ENCODE data around the gene WIPF2.

Gene WIPF2

DNA sequence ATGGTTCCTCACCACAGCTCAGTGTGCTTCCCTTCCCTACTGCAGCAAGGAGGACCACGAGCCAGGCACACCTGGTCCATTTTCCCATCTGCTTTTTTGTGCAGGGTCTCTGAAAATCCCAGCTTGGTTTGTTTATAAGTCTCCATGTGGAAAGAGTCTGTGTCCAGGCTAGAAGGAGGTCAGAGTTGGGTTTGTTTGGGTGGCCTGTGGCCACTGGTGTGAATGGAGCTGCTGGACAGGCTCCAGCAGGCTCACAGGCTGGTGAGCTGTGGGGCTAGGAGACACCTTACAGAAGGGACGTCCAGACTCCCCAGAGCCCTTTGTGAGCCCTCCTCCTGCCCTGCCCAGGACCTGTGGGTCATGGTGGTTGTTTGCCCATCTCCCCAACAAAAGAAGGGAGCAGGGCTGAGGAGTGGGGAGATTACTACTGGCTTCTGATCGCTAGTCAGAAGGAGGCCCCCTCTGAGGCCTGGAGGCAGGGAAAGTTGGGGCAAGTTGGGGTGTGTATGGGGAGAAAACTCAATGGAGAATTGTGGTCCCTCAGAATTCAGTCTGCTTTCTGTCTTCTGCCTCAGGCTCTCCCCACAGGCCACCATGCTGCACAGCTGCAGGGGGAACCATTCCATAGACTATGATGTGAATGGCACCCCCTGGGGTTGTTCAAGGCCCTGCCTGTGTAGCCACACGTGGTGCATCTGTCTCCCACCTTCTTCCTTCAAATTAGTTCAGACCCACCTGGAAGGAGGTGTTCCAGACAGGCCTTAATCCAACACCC is 94.0 kb downstream of the WIPF2 start:
- H3K4me3 ChIP-seq (ENCODE audit: low read depth, low read length) = no peak overlapping the region

DNA sequence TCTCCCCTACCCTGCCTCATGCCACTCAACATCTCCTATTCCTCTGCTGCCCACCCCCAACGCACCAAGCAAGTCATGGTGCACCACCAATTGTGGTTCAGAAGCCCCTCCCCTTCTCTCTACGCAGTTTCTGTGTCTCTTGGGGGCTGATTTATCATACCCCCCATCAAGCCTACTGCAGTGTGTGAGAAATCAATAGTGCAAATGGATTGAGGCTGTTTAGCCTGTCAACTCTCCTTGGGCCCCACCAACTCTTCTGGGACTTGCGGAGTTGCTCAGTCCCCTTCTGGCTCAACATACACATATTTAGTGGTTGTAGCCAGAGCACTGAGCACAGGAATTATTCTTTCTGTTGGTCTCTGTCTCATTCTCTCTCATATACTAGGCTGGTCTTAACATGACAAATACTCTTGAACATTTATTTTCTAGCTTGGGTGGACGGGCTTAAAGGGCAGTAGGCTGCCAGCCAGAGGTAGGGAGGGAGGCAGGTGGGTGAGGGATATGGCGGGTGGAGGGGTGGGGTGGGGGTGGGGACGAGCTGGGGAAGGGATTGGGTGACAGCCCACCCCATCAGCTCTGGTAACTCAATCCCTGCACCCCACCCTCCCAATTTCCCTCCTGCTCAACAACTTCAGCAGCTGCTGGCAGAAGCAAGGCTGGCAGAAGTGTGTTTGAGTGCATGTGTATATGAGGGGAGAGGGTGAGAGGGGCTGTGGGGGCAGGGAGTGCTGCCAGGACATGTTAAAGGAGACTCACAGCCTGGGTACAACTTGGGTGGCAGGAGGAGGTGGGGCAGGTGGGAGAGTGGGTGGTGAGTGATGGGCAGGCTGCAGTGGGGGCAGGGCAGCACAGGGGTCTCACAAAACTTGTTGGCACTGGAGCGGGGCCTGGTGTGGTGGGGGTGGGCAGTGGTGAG is 94.8 kb downstream of the WIPF2 start:
- H3K4me3 ChIP-seq (ENCODE audit: low read depth, low read length) = no peak overlapping the region

DNA sequence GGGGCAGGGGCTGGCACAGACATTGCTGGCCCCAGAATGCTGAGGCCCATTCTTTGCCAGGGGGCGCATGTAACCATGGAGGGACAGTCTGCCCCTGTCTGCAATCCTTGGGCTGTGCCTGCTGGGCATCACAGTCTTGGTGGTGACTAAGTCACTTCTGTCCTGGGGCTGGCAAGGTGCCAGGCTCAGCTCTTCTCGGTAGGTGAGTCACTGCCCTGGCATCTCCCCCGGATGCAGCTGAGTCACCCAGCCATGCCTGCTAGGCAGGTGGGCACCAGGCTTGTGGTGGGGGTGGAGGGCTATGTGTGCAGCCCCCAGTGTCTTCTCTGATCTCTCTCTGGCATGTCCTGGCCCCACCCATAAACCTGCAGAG is 95.5 kb downstream of the WIPF2 start:
- H3K4me3 ChIP-seq (ENCODE audit: low read depth, low read length) = no peak overlapping the region

DNA sequence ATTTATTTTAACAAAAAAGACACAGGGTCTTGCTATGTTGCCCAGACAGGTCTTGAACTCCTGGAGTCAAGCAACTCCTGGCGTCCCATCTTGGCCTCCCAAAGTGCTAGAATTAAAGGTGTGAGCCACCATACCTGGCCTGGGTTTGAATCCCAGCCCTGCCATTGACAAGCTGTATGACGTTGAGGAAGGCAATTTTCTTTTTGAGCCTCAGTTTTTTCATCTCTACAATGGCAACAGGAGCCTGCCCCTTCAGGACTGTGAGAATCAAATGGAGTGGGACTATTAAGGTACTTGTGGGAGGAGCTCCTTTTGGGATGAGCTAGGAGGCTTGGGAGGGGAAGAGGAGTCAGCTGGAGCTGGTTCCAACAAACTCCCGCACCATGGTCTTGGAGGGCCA is 96.1 kb downstream of the WIPF2 start:
- H3K4me3 ChIP-seq (ENCODE audit: low read depth, low read length) = no peak overlapping the region

DNA sequence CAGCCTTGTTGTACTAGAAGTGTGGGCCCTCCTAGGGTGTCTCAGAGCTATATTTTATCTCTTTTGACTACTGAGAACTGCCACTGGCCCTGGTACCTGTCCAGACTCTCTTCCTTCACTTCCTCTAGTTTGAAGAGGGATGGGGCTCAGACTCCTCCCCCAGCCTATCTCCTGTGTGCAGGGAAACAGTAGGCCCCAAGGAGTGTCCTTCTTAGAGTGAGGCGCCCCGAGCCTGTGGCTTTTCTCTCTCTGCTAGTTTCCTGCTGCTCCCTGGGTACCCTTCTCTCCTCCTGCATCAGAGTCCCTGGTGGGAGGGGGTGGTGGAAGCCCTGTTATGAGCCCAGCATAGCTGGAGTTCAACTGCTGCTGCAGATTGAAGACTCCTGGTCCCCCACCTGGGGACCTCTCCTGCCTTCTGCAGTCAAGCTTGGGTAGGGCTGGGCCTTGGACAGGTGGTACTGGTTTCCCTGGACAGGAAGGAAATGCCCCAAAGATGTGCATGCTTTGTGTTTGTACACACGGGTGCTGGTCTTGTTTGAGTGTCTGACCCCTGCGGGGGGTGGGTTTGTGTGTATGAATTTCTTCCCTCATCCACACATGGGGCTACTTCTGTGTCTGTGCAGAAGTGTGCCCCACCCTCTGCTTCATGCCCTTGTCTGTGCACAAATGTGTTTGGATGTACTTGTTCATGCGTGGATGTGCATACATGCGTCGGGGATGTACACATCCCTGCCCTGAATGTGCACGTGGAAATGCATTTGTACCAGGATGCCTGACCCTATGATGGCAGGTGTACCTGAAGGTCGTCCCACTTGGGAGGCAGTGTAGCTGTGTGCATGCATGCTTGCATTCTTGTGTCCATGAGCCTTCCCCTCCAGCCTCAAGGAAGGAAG is 96.8 kb downstream of the WIPF2 start:
- H3K4me3 ChIP-seq (ENCODE audit: low read depth, low read length) = no peak overlapping the region

DNA sequence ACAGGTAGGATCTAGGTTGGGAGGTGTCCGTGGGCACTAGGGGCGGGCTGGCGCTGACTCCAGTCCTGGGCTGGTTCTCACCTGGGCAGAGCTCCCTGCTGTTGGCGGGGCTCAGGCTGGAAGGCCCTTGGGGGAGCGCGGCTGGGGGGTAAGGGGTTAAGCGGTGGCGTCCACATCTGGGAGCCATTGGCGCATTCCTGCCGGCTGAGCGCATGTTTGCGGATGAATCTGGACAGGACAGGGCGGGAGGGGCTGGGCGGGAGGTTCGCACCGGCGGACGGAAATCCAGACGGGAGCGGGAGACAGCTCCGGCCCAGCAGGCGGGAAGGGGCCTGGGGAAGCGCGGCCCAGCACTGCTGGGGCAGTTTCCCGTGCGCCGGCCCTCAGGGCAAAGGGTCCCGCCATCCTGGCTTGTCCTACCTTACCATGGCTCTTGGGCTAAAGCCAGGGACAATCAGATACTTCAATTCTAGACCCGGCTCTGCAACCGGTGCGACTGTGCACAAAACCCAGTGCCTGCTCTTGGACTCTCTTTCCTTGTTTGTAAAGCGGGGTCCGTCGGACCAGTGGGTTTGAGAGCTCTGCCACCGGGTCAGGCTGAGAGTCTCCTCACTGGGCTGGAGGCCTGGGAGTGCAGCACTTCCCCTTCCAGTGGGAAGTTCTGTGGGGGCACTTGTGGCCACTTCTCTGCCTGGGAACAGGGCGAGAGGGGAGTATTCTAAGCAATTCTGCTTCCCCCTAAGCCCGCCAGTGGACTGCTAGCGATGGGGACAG is 97.7 kb downstream of the WIPF2 start:
- H3K4me3 ChIP-seq (ENCODE audit: low read depth, low read length) = peak overlapping the region; percentile 30

DNA sequence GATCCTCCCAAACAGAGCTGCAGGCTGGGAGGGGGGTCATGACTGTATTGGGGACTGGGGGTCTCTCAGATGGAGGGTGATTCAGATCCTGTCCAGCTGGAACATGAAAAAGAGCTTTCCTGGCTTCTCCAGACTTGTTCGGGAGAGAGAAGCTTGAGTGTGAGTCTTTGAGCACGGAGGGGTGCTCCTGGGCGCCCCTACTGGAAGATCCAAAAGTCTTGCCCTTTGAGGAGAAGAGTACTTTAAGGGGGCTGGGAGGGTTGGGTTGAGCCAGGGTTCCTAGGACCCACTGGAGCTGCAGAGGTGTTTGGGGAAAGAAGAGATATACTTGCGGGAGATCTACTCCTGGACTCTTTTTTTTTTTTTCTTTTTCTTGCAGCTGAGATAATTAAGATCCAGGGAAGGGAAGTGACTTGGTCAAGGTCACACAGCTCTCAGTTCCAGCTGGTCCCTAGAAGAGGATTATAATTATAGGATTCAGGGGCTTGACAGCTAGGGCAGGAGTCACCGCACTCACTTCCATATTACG is 98.3 kb downstream of the WIPF2 start:
- peak overlapping the region; percentile 57 for H3K4me3 ChIP-seq (ENCODE audit: low read depth, low read length)

DNA sequence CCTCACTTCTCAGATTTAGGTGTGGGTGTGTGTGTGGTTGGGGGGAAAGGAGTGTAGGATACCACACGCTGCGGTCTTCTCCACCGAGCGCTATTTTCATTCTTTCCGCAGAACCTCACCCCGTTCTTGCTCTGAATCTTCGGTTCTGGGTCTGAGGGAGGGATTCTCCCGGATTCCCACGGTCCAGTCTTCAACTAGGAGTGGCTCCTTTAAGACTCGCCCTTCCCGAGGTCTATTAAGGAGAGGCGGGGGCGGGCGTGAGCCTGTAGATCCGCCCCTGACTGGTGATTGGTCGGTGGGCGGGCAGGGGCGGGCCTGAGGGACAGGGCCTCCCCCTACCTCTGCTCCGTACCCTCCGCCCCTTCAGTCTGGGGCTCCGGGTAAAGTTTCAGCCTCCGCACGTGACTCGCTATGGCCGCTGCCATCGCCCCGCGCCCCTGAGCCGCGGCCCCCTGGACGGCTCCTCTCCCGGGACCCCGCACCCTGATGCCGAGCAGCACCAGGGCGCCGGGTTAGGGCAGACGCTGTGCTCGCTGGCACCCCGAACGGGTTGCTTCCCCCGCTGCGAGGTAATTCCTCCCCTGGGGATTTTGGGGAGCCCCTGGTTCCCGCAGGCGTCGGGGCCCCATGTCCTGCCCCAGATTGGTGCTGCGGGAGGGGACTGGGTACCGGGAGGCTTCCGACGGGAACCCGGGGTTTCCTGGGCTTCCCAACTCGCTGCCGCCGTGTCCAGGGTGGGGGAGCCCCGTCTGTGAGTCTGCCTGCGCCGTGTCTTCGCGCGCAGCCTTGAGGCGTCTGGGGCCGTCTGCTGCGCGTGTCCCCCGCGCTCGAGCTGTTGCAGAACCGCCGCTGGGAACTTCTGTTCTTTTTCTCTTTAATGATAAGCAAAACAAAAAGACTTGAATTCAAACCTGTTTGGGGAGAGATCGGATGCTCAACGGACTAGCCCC is 99.1 kb downstream of the WIPF2 start:
- H3K4me3 ChIP-seq (ENCODE audit: low read depth, low read length) = peak overlapping the region; percentile 57

DNA sequence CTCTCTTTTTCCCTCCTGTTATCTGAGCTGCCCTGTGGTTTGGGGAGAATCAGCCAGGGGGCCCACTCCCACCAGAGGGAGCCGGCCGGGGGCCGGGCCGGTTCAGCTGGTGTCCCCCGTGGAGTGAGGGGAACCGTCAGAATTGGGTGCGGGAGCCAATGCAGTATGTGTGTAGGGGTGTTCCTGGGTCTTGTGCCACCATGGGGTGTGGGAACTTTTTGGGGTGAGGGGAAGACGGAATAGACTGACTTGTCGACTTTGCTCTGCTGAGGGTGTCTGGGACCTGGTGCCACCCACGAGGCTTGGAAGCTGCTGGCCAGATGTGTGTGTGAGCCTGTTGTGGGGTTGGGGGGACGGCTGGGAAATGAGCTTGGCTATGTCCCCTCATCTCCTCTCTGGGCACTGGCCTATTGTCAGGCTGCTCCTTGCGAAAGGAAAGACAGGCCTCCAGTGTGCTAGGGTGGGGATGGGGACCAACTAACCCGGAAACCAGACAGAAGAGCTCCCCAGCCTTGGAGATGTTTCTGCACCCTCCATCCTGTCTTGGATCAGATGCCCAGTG is 99.8 kb downstream of the WIPF2 start:
- peak overlapping the region; percentile 57 for H3K4me3 ChIP-seq (ENCODE audit: low read depth, low read length)

DNA sequence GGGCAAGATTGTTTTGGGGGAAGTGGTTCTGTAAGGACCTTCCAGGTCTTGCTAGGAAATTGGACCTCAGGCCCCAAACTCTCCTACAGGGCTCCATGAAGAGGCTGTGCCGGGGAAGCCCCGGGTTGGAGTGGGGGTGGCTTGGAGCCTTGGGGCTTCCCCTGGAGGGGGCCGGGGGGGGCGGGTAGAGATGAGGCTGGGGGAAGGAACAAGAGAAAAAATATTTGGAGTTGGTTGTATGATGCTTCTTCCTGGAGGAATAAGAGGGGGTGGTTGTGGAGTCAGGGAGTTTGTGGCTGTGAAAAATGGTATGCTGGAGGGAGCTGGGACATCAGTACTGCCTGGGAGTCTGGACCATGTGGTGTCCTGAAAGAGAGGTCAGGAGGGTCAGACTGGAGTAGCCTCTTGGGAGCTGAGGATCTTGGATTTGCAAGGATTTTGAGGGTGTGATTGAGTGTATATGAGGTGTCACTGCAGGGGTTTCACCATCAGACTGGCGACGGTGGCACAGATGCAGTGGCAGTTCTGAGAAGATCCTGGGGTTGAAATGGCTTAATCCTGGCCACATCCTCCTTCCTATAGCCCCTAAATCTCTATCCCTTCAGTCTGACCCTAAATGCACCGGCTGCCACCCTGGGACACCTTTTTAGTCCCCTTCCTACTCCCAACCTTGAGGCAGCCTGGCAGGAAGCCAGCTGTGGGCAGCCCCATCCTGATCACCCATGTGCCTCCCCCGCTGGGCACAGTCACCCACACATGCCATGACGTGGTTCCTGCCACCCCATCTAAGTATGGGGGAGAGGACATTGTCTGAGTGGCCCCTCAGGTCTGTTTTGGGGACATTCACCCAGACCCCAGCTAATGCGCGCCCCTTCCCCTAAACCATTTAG is 100.8 kb downstream of the WIPF2 start:
- H3K4me3 ChIP-seq (ENCODE audit: low read depth, low read length) = no peak overlapping the region

DNA sequence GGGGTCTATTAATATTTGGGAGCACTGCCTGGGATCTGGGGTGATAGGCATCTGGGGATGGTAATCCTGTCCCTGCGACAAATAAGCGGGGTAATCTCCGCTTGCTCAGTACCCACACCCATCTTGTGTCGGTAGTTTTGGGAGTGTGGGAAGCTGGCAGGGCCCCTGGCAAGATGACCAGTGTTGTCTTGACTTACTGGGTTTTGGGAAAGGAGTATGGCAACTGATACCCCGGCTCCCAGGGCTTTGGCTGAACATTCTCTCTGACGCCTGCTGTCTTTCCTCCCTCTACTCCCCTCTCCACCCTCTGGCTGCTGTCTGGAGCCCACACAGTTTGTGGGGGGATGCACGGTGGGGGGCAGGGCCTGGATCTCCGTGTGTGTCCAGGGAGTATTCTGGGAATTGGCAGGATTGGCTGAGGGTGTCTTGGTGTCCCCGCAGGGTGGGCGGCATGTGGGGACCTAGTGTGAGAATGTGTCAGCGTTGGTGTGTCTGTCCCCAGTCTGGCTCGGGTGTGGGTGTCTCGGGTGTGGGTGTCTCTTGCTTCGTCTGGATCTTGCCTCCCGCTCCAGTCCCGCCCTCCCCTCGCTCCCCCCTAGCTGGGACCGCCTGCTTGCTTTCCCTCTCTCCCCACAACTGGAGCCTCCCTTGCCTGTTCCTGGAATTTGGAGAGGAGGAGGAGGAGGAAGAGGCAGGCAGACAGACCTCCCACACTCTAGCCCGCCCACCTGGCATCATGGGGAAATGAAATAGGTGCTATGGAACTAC is 101.8 kb downstream of the WIPF2 start:
- no peak overlapping the region for H3K4me3 ChIP-seq (ENCODE audit: low read depth, low read length)

DNA sequence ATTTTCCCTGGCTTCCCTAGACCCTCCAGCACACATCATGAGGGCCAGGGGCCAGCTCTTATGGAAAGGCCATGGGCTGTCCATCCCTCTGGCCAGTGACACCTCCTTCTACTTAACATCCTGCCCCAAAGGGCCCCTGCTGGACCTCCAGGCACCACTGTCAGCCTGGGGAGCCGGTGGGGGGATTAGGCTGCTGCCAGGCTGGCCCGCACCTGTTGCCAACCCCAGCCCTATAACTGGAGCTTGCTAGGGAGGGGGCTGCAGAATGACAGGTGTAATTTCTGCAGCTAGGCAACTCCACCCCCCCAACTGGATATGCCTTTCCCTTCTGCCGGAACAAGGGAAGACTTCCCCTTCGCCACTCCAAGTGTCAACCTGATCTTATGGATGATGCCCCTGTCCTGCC is 102.4 kb downstream of the WIPF2 start:
- no peak overlapping the region for H3K4me3 ChIP-seq (ENCODE audit: low read depth, low read length)

DNA sequence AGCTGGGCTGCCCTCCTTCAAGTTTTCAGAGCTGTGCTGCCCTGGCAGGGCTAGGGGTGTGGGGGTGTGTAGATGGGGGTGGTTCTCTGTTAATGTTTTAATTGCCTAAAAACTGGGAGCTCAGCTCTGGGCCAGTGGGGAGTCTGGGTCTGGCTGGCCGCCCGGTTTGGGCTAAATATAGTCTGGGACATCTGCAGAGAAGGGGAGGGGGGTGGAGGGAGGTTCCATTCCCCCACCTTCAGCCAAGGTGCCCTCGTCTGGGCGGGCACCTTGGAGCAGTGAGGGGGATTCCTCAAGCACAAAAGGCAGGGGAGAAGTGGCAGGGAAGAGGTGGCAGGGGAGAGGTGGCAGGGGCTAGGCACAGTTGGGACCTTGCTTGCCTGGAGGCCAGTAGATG is 102.9 kb downstream of the WIPF2 start:
- H3K4me3 ChIP-seq (ENCODE audit: low read depth, low read length) = no peak overlapping the region

DNA sequence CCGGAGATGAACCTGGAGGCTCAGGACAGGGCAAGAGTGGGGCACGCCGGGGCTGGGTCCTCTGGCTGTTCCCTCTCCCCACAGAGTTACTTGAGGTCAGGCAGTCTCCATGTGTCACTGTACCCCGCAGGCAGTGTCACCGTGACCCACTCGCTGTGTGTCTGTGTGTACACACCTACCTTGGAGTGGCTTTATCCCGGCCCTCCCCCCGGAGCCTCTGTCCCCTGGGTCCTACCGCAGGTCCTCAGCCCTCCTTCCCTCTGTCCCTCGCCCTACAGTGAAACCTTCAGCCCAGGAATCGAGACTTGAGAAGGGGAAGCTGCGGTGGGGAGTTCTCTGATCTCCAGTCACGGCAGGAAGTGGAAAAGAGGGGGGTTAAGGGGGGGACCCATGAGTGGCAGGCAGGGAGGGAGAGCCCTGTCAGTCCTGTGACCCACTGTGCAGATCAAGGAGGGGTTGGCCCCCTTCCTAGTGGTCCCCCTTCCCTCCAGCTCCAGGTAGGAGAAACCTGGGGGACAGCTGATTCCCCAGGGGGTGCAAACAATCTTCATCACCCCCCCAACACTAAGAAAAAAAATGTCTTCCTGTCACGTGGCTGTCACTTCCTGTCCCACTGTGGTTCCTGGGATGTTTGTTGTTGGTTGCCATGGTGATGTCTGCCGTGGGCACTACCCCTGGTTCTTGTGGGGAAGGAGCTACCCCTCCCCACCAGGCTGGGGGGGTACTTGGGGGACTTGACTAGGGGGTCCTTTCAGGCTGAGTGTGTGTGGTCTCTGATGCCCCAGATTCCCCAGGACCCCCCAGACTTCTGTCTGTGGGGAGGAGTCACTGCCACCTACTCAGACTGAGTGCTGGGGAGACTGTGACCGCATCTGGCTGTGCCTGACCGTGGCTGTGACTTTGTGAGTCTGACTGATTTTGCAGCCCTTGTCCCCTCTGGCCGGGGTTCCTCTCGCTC is 103.5 kb downstream of the WIPF2 start:
- no peak overlapping the region for H3K4me3 ChIP-seq (ENCODE audit: low read depth, low read length)

DNA sequence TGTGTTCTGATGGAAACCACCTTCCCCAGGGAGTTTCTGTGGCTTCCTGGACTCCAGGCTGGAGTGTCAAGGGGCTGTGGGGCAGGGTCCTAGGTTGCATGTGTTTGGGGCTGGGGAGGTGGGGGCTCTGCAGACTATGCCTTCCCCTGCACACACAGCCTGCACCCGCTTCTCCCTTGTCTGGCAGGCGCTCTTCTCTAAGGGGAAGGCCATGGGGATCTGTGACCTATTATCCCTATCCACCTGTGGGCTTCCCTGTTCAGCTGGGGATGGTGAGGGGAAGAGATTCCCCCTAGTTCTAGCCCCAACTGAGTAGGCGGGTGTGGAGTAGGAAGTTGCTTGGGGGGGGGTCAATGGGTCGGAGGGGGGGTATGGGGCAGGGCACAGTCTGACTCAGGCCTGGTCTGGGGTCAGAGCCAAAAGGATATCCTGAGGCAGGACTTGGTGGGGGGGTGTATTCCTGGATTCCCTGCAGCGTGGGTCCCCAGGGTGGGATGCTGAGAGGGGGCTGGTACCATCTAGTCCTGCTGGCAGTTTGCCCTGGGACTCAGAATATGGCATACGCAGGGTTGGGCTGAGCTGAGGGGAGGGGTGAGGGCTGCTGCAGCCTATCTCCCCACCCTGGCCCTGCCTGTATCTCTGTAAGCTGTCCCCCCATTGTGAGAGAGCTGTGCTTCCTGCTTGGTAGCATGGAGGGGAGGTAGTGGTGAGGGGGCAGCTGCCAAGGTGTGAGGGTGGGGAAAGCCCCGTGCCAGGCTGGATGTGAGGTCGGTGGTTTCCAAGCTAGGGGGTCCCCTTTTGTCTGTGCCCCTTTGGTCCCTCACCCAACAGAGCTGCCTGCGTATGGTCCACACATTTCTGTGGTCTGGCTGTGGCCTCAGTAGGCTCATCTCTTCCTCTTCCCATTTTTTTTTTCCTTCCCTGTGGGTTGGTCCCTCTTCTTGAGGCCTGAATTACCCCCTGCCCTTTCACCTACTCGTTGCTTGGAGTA is 104.6 kb downstream of the WIPF2 start:
- no peak overlapping the region for H3K4me3 ChIP-seq (ENCODE audit: low read depth, low read length)
